AG08395 (cell line): ENCODE results near the gene RSRC1.
"Not testable (repeated sequence)": the region's sequence is repeated elsewhere in the genome, so short reads cannot be mapped to it uniquely, and the experiment has no call there.

ENCODE experiments used
- DNase-seq: peaks from one replicate; pipeline ENCODE4 v3.0.0; 2012; ENCODE audit warnings: mixed read lengths, low spot score

The RSRC1 gene

GRCh38 chr3:158465074-158465473 lies 355.2 kb downstream of the RSRC1 start:
- DNase-seq = no peak

GRCh38 chr3:158470944-158471638 lies 361.2 kb downstream of the RSRC1 start:
- peak; percentile 5 for DNase-seq

- DNase-seq = peak; percentile 73
Measured at GRCh38 chr3:158471639-158472294, 361.9 kb downstream of the RSRC1 start.

- no peak for DNase-seq
Measured at GRCh38 chr3:158479051-158479450, 369.2 kb downstream of the RSRC1 start.

- DNase-seq = no peak
Measured at GRCh38 chr3:158483701-158484235, 373.9 kb downstream of the RSRC1 start.

GRCh38 chr3:158486200-158486599 lies 376.3 kb downstream of the RSRC1 start:
- no peak for DNase-seq

GRCh38 chr3:158488670-158489069 lies 378.8 kb downstream of the RSRC1 start:
- no peak for DNase-seq

- DNase-seq = no peak
Measured at GRCh38 chr3:158489181-158489580, 379.3 kb downstream of the RSRC1 start.

- DNase-seq = no peak
Measured at GRCh38 chr3:158491968-158492367, 382.1 kb downstream of the RSRC1 start.

- no peak for DNase-seq
Measured at GRCh38 chr3:158492685-158493084, 382.8 kb downstream of the RSRC1 start.

GRCh38 chr3:158493931-158494330 lies 384.0 kb downstream of the RSRC1 start:
- DNase-seq = no peak

GRCh38 chr3:158494673-158495072 lies 384.8 kb downstream of the RSRC1 start:
- no peak for DNase-seq

GRCh38 chr3:158495398-158495902 lies 385.6 kb downstream of the RSRC1 start:
- not testable (repeated sequence) for DNase-seq

GRCh38 chr3:158505117-158505516 lies 395.2 kb downstream of the RSRC1 start:
- DNase-seq = no peak

GRCh38 chr3:158506456-158506855 lies 396.6 kb downstream of the RSRC1 start:
- no peak for DNase-seq

- DNase-seq = no peak
Measured at GRCh38 chr3:158508481-158508880, 398.6 kb downstream of the RSRC1 start.

- no peak for DNase-seq
Measured at GRCh38 chr3:158509891-158510290, 400.0 kb downstream of the RSRC1 start.

GRCh38 chr3:158516729-158517128 lies 406.8 kb downstream of the RSRC1 start:
- not testable (repeated sequence) for DNase-seq

- no peak for DNase-seq
Measured at GRCh38 chr3:158519776-158520175, 409.9 kb downstream of the RSRC1 start.

GRCh38 chr3:158520433-158520832 lies 410.5 kb downstream of the RSRC1 start:
- DNase-seq = peak; percentile 9

GRCh38 chr3:158522221-158523136 lies 412.6 kb downstream of the RSRC1 start:
- DNase-seq = peak; percentile 50

GRCh38 chr3:158528076-158528674 lies 418.3 kb downstream of the RSRC1 start:
- no peak for DNase-seq
